BLaER1 treated with 17β-estradiol and CSF1 and Interleukin-3, amounts not matched to agents 10 nM and 100 nM (cell line): ENCODE results near the gene INPP5J.
A peak's percentile ranks its signal among the peaks of the same experiment; 100 is the strongest.

ENCODE experiments used
- H3K27ac ChIP-seq, 11 experiments: shearing (Covaris generic); formaldehyde crosslinking; 2 replicates each; pipeline ENCODE4 v1.8.1; 2022
- H3K27me3 ChIP-seq, 11 experiments: shearing (Covaris generic); formaldehyde crosslinking; 2 replicates each; pipeline ENCODE4 v1.8.1; 2022
- H3K36me3 ChIP-seq, 11 experiments: shearing (Covaris generic); formaldehyde crosslinking; 2 replicates each; pipeline ENCODE4 v1.8.1; 2022
- H3K4me1 ChIP-seq, 10 experiments: shearing (Covaris generic); formaldehyde crosslinking; 2 replicates each; pipeline ENCODE4 v1.8.1; 2022
- H3K4me2 ChIP-seq, 11 experiments: shearing (Covaris generic); formaldehyde crosslinking; 2 replicates each; pipeline ENCODE4 v1.8.1; 2022
- H3K4me3 ChIP-seq, 10 experiments: shearing (Covaris generic); formaldehyde crosslinking; 2 replicates each; pipeline ENCODE4 v1.8.1; 2022
- H3K9ac ChIP-seq, 11 experiments: shearing (Covaris generic); formaldehyde crosslinking; 2 replicates each; pipeline ENCODE4 v1.8.1; 2022
- H3K9me3 ChIP-seq, 11 experiments: shearing (Covaris generic); formaldehyde crosslinking; replicated peaks in 1 of 11; 2 replicates each; pipeline ENCODE4 v1.8.1; 2022
- H4K20me1 ChIP-seq, 11 experiments: shearing (Covaris generic); formaldehyde crosslinking; 2 replicates each; pipeline ENCODE4 v1.8.1; 2022
- Cebpa-rat ChIP-seq, 11 experiments: shearing (Covaris generic); IDR thresholded peaks; 2 replicates each; pipeline ENCODE4 v1.8.1; 2022

INPP5J gene

DNA sequence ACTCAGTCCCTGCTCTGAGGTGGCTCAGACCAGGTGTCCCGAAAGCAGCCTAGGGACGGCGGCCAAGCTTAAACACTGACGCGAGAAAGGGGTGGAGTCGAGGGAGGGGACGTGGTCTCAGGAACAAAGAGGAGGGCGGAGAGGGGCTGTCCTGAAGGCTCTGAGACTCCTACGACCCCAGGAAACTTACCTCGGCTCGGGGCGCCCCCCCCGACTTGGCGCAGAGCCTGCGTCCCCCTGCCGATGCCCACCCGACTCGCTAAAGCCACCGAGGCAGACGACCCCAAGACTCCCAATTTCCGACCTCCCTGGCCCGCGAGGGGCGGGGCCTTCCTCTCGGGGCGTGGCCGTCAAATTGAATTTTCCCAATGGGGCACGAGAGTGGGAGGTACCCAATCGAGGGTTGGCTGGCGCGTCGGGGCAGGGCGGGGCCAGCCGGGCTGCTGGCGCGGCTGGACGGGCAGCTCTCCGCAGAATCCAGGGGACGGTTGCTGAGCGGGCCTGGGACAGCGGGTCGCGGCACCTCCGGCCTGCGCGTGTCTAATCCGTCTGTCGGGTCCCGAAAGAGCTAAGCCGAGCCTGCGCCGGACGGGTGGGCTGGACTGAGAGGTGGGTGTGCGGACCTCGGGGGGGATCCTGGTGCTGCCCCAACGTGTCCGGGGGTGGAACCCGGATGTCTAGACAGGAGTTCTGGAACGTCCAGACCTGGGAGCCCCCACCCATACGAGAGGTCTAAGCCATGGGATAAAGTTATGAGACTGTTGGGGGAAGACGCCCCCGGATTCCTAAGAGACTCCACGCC is 41.7 kb upstream of the INPP5J start, which contains the start of gene SMTN:
TSS of gene SMTN (plus strand) at position 471 of the 802 bp plus-strand sequence. CDS start 1,941 bp downstream, outside the sequence.
- Histone ChIP-seq H3K4me3 (peak within 1 kb of the TSS; percentile 61 to 90 (median 82)), H3K9me3 (no peaks in the 10 kb centered on the region), H3K4me2 (peak within 1 kb of the TSS; percentile 88 to 100 (median 98)), H3K36me3 (no peaks in the 10 kb centered on the region; a peak in 2 of 22 replicates), H3K9ac (peak within 1 kb of the TSS; percentile 86 to 97 (median 94)), H3K27ac (peak within 1 kb of the TSS; percentile 49 to 96 (median 92); a peak in 21 of 22 replicates), H3K27me3 (no peaks in the 10 kb centered on the region), H4K20me1 (peaks cover 0 to 23% (median 10%) of the 10 kb centered on the region in 11 experiments; a peak in 9 of 22 replicates), H3K4me1 (peaks cover 42 to 53% (median 50%) of the 10 kb centered on the region in 10 experiments)
- no peak for TF ChIP-seq Cebpa-rat (IDR thresholded peaks at IDR 0.05)

DNA sequence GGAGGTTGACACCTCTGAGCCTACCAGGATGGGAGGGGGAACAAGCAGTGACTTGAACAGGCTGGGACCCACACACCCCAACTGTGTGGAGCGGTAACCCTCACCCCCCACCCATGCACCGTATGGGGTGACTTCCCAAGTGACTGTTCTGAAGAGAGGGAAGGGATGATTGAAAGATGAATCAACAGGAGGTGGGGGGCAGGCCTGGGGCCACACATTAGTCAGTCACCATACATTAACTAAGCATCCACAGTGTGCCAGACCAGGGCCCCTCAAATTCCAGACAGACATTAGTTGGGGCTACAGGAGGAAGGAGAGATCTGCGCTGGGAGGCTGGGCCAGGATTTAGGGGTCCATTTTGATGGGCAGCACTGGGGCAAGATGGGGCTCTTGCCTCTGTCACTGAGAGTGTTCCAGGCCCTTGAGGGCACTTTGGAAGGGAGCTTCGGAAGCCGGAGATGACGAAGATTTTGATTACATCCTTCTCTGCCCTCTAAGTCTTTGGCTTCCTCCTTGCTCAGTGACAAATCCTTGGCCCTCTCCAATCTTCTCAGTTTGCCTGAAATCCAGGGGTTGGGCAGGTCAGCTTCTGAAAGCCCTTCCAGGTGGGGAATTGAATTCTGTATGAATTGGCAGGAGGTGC is 40.7 kb upstream of the INPP5J start:
- Histone ChIP-seq H3K36me3 (peaks cover 0 to 5% (median 0%) of the 10 kb centered on the region in 11 experiments; a peak in 4 of 22 replicates), H3K4me2 (peak overlapping the region; percentile 88 to 100 (median 98)), H3K9ac (peak overlapping the region; percentile 86 to 97 (median 94)), H3K4me1 (peaks cover 46 to 64% (median 60%) of the 10 kb centered on the region in 10 experiments), H3K27me3 (no peaks in the 10 kb centered on the region), H3K4me3 (peak overlapping the region; percentile 61 to 90 (median 82)), H4K20me1 (peaks cover 0 to 23% (median 10%) of the 10 kb centered on the region in 11 experiments; a peak in 9 of 22 replicates), H3K9me3 (no peaks in the 10 kb centered on the region), H3K27ac (peak overlapping the region in 9 of 11 experiments; percentile 88 to 96 (median 92); a peak in 18 of 22 replicates)
- no peak for TF ChIP-seq Cebpa-rat (IDR thresholded peaks at IDR 0.05)

DNA sequence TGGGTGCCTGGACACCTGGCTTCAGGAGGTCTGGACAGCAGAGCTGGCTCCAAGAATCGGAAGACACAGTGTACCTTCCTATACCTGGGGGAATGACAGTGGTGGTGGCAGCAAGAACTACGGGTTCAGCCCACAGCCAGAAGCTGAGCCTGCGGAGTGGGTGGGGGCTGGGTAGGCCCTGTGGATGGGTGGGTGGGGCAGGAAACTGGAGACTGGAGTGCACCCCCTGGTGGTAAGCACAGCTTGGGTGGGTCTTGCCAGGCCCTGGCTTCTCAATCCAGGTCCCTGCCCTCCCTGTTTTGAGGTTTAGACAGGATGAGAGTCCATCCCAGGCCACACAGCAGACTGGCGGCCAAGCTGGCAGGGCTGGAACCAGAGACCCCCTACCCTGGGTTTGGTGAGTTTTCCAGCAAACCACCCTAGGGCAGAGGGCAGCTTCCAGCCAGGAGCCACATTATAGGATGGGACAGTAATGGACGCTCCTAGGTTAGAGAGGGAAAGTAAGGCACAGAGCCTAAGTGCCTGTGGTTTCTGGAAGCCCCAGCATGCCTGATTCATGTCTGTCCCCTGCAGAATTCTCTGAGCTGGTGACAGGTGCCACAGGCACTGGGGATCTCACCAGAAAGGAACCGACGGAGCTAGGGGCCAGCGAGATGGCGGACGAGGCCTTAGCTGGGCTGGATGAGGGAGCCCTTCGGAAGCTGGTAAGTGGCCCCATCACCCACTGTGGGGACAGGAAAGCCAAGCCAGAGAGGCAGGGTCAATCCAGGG is 40.0 kb upstream of the INPP5J start:
- no peaks in the 10 kb centered on the region for H3K27me3 ChIP-seq
- H3K4me3 ChIP-seq: peak overlapping the region; percentile 72 to 90 (median 82); a peak in 18 of 20 replicates
- no peak for TF ChIP-seq Cebpa-rat (IDR thresholded peaks at IDR 0.05)
- peaks cover 46 to 71% (median 66%) of the 10 kb centered on the region in 10 experiments for H3K4me1 ChIP-seq
- peak overlapping the region; percentile 92 to 97 (median 96); a peak in 19 of 22 replicates for H3K9ac ChIP-seq
- peak overlapping the region; percentile 88 to 100 (median 98) for H3K4me2 ChIP-seq
- peak overlapping the region in 6 of 11 experiments; percentile 94 to 100 (median 98); a peak in 10 of 22 replicates for H3K27ac ChIP-seq
- no peaks in the 10 kb centered on the region for H3K9me3 ChIP-seq
- H3K36me3 ChIP-seq: peaks cover 0 to 12% (median 5%) of the 10 kb centered on the region in 11 experiments; a peak in 16 of 22 replicates
- H4K20me1 ChIP-seq: peaks cover 0 to 23% (median 10%) of the 10 kb centered on the region in 11 experiments; a peak in 9 of 22 replicates

DNA sequence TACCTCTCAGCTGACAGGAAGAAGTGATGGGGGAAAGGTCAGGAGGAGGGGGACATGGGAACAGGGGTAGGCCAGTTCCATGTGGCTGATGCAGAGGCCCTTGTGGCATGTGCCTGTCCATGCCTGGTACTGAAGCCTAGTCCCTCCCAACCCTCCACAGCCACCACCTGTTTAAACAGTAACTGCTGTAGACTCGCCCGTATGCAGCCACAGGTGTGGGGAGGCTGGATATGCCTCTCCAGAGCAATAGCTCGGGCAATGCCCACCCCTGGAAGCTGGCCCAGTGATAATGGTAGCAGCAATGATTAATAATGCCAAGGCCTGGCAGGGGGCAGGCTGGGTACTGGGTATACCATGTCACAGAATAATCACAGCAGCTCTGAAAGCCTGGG is 39.4 kb upstream of the INPP5J start:
- Histone ChIP-seq H3K9ac (peak overlapping the region; percentile 92 to 97 (median 95); a peak in 21 of 22 replicates), H3K27ac (peak overlapping the region in 8 of 11 experiments; percentile 7 to 100 (median 99); a peak in 10 of 22 replicates), H3K27me3 (no peaks in the 10 kb centered on the region), H3K4me2 (peak overlapping the region; percentile 88 to 100 (median 98)), H3K9me3 (no peaks in the 10 kb centered on the region), H3K36me3 (peaks cover 0 to 18% (median 11%) of the 10 kb centered on the region in 11 experiments; a peak in 18 of 22 replicates), H3K4me3 (peak overlapping the region; percentile 66 to 90 (median 78)), H4K20me1 (peaks cover 0 to 23% (median 12%) of the 10 kb centered on the region in 11 experiments; a peak in 9 of 22 replicates), H3K4me1 (peaks cover 42 to 75% (median 68%) of the 10 kb centered on the region in 10 experiments)
- TF ChIP-seq Cebpa-rat (IDR thresholded peaks at IDR 0.05): no peak

DNA sequence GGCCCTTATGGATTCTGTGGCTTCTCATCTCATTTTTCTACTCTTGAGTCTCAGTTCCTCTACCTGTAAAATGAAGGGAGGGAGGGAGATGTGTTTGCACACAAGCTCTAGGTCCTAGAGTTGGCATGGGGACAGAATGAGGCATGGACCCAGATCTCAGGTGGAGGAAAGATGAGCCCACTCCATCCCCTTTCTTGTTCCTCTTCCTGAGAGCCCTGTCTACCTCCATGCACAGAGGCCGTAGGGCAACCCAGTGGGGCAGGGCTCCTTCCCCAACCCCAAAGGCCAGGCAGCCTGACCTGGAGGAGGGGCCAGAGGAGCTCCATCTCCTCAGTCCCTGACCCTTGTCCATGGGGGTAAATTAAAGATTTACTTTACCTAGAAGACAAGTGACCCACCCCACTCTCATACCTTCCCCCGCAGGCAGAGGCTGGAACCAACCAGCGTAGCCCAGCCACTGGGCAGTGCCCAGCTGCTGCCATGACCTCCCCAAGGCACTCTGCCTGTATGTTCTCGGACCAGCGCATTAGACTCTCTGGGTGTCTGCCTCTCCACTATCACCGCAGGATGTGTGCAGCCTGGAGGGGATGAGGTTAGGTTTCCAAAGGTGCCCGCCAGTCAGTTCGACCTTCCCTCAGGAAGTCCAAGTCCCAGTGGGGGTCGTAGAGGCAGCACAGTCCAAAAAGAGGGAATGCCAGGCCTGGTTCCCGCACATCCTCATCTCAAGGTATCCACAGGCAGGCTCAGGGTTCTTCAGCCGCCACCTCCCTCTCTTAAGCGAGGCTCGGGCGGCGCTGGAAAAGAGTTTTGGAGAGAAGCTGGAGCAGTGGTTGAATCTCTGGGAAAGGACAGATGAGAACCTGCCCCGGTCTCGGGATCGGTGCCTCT is 38.6 kb upstream of the INPP5J start:
- Histone ChIP-seq H3K4me1 (peaks cover 36 to 83% (median 74%) of the 10 kb centered on the region in 10 experiments), H3K27ac (peak overlapping the region; percentile 94 to 100 (median 99)), H3K9me3 (no peaks in the 10 kb centered on the region), H4K20me1 (peaks cover 0 to 23% (median 12%) of the 10 kb centered on the region in 11 experiments; a peak in 9 of 22 replicates), H3K4me3 (peak overlapping the region; percentile 66 to 90 (median 78)), H3K36me3 (peaks cover 0 to 26% (median 19%) of the 10 kb centered on the region in 11 experiments; a peak in 19 of 22 replicates), H3K4me2 (peak overlapping the region; percentile 88 to 100 (median 98)), H3K27me3 (no peaks in the 10 kb centered on the region), H3K9ac (peak overlapping the region; percentile 92 to 97 (median 95))
- no peak for TF ChIP-seq Cebpa-rat (IDR thresholded peaks at IDR 0.05)

DNA sequence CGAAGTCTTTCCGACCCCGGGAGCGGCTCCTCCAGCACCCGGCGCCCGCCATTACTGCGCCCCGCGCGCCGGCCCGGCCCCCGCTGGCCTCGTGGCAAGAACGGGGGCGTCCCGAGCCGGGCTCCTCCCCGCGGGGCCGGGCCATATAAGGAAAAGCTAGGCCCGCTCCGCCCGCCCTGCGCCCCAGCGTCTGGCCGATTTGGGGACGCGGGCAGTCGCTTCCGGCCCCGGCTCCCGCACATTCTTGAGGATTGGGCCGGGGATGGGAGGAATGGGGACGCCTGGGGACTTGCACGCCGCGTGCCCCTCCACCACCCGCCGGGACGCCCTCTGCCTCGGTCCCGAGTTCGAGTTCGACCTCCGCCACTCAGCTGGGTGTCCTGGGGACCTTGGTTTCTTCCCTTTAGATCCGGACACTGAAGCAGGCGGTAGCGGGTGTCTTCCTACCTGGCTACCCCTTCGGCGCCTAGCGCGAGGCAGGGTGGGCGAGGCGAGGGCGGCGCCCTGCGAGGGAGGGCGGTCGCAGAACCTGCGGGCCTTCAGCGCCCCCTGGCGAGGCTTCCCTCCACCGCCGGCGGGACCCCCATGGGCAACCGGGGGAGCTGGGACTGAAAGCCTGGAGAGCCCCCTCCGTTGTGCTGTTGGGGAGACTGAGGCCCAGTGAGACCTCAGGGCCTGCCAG is 37.8 kb upstream of the INPP5J start:
- peak overlapping the region; percentile 92 to 97 (median 95) for H3K9ac ChIP-seq
- H3K27ac ChIP-seq: peak overlapping the region; percentile 94 to 100 (median 99)

DNA sequence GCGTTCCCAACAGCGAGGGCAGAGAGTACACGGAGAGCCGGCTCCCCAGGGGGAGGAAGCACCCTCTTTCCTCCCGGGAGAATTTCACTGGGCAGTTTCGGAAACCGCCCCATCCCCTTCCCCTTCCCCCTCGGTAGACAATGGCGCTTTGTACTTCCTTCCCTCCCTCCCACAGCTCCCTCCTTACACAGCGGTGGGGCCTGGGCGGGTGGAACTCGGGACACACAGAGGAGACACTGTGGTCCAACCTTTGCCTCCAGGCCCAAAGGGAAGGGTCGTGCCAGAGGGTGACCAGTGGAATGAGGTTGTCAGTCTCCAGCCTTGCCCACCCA is 37.3 kb upstream of the INPP5J start:
- Histone ChIP-seq H3K9me3 (no peaks in the 10 kb centered on the region), H3K9ac (peak overlapping the region; percentile 92 to 97 (median 95)), H4K20me1 (peaks cover 0 to 30% (median 13%) of the 10 kb centered on the region in 11 experiments; a peak in 9 of 22 replicates), H3K27me3 (no peaks in the 10 kb centered on the region), H3K27ac (peak overlapping the region; percentile 94 to 100 (median 99)), H3K4me1 (peaks cover 36 to 87% (median 75%) of the 10 kb centered on the region in 10 experiments), H3K4me3 (peak overlapping the region; percentile 66 to 90 (median 78)), H3K36me3 (peaks cover 0 to 37% (median 26%) of the 10 kb centered on the region in 11 experiments; a peak in 20 of 22 replicates), H3K4me2 (peak overlapping the region; percentile 78 to 100 (median 98))
- TF ChIP-seq Cebpa-rat (IDR thresholded peaks at IDR 0.05): no peak

More for the DNA sequence above, 37.8 kb upstream of the INPP5J start:
- Histone ChIP-seq H3K36me3 (peaks cover 0 to 34% (median 26%) of the 10 kb centered on the region in 11 experiments; a peak in 19 of 22 replicates), H3K4me1 (peaks cover 36 to 90% (median 79%) of the 10 kb centered on the region in 10 experiments), H3K4me3 (peak overlapping the region; percentile 66 to 90 (median 78)), H3K4me2 (peak overlapping the region; percentile 88 to 100 (median 98)), H4K20me1 (peaks cover 0 to 30% (median 13%) of the 10 kb centered on the region in 11 experiments; a peak in 9 of 22 replicates), H3K27me3 (no peaks in the 10 kb centered on the region), H3K9me3 (no peaks in the 10 kb centered on the region)
- no peak for TF ChIP-seq Cebpa-rat (IDR thresholded peaks at IDR 0.05)
